HepG2 (cell line): ENCODE measurements around the gene LRP1B. TPM values are rescaled to one million over a fixed set of nuclear protein-coding genes. Genes with fewer than 3 reads are reported as not detected.

Source experiments
- ATAC-seq: fragments of 200-7000 bp; cut with Tn5 transposase; 3 replicates; pipeline ENCODE4 v1.9.1; 2020; ENCODE audit warnings: mild to moderate bottlenecking, moderate library complexity
- BruUV-seq: library from RNA; stranded (reverse); fragments of 400-500 nt; replicated peaks from 2 replicates; lab custom pipeline; 2021; lab: Mats Ljungman, UMichigan
- CTCF ChIA-PET: fragments of 300-600 bp; formaldehyde crosslinking; extraction: SDS; loops from one replicate; lab custom pipeline; 2021; ENCODE audit warnings: low total read pairs, inconsistent platforms, low intra/inter-chr PET ratio; lab: Yijun Ruan, JAX
- POLR2A ChIA-PET: fragments of 350-600 bp; sonication (Branson Sonifier 250); formaldehyde crosslinking; loops from one replicate; lab custom pipeline; 2020; ENCODE audit warnings: antibody characterized with exemption, inconsistent platforms; lab: Yijun Ruan, JAX
- DNase-seq: peaks from one replicate; pipeline ENCODE4 v3.0.0-alpha.2; 2015; ENCODE audit warnings: low spot score
- FAIRE-seq: peaks from 3 replicates; lab custom pipeline; 2011; peaks lifted over from hg19 to GRCh38; lab: Jason Lieb, UNC
- H2AFZ ChIP-seq: one replicate; pipeline ENCODE4 v1.6.1; 2011; ENCODE audit warnings: low read length, inconsistent platforms
- H3K27ac ChIP-seq: fragments of 300-600 bp; 3 replicates; pipeline ENCODE4 v1.8.0; 2011; ENCODE audit warnings: mixed run types, mild to moderate bottlenecking, mixed read lengths, low read length, inconsistent platforms; ENCODE audit not compliant: insufficient read depth; ENCODE audit errors: extremely low read length
- H3K27me3 ChIP-seq, 2 experiments: fragments of 200-600 bp in 1 of 2; 2 replicates in 1 of 2; 3 replicates in 1 of 2; pipeline versions ENCODE4 v1.6.0 to v1.8.0; 2011; ENCODE audit warnings: low read length in 2 of 2, mild to moderate bottlenecking in 2 of 2, moderate library complexity in 2 of 2, inconsistent platforms in 1 of 2; ENCODE audit not compliant: insufficient read depth in 2 of 2, control insufficient read depth in 1 of 2
- H3K36me3 ChIP-seq, 2 experiments: fragments of 200-600 bp in 1 of 2; replicated peaks in 1 of 2; 2 replicates in 1 of 2; 3 replicates in 1 of 2; pipeline versions ENCODE4 v1.5.1 to v1.8.0; 2011; ENCODE audit warnings: low read length in 2 of 2, inconsistent platforms in 1 of 2; ENCODE audit not compliant: insufficient read depth in 2 of 2, control insufficient read depth in 1 of 2
- H3K4me1 ChIP-seq: 2 replicates; pipeline ENCODE4 v1.5.1; 2012; ENCODE audit warnings: low read length, inconsistent platforms; ENCODE audit not compliant: insufficient read depth
- H3K4me2 ChIP-seq: 2 replicates; pipeline ENCODE4 v1.6.0; 2011; ENCODE audit warnings: low read depth, low read length, inconsistent platforms
- H3K4me3 ChIP-seq, 3 experiments: fragments of 200-600 bp in 1 of 3; sonication (generic), shearing (Covaris generic) in 1 of 3; replicated peaks in 1 of 3; 2 replicates each; pipeline ENCODE4 v1.5.1; 2011 to 2016; ENCODE audit warnings: low read length in 3 of 3, inconsistent platforms in 2 of 3, low read depth in 2 of 3, mild to moderate bottlenecking in 2 of 3, control low read depth in 1 of 3, mixed read lengths in 1 of 3; ENCODE audit not compliant: insufficient read depth in 1 of 3
- H3K79me2 ChIP-seq: one replicate; pipeline ENCODE4 v1.6.1; 2011; ENCODE audit warnings: low read length, inconsistent platforms; ENCODE audit not compliant: insufficient read depth
- H3K9ac ChIP-seq: 2 replicates; pipeline ENCODE4 v1.6.0; 2011; ENCODE audit warnings: mild to moderate bottlenecking, low read depth, low read length, inconsistent platforms; ENCODE audit not compliant: insufficient read depth
- H3K9me3 ChIP-seq: 2 replicates; pipeline ENCODE4 v1.5.1; 2012; ENCODE audit warnings: mild to moderate bottlenecking, low read length
- H4K20me1 ChIP-seq: 2 replicates; pipeline ENCODE4 v1.6.0; 2011; ENCODE audit warnings: inconsistent platforms, mild to moderate bottlenecking, low read length, moderate library complexity; ENCODE audit not compliant: insufficient read depth
- HHEX ChIP-seq: IDR thresholded peaks from 2 replicates; pipeline ENCODE4 v1.6.1; 2016; ENCODE audit warnings: control low read depth
- SCMH1 ChIP-seq: sonication (generic); formaldehyde crosslinking; IDR thresholded peaks from 2 replicates; pipeline ENCODE4 v1.9.0; 2021; ENCODE audit warnings: missing genetic modification reagents, mild to moderate bottlenecking, borderline replicate concordance
- SMARCE1 ChIP-seq: fragments of 450-650 bp; IDR thresholded peaks from 2 replicates; pipeline ENCODE4 v1.6.1; 2017; ENCODE audit warnings: borderline replicate concordance
- ZNF138 ChIP-seq: sonication (generic); formaldehyde crosslinking; IDR thresholded peaks from 2 replicates; pipeline ENCODE4 v1.5.0; 2020; ENCODE audit warnings: mild to moderate bottlenecking, low read depth, missing genetic modification reagents
- ZSCAN25 ChIP-seq: sonication (generic); formaldehyde crosslinking; IDR thresholded peaks from 2 replicates; pipeline ENCODE4 v1.8.0; 2022; ENCODE audit warnings: mild to moderate bottlenecking, missing genetic modification reagents
- WGBS: methylation state at CpG from one replicate; pipeline ENCODE4 v1.1.6; 2017; ENCODE audit warnings: low lambda C conversion rate; 5-methylcytosine and 5-hydroxymethylcytosine counted together
- in situ Hi-C: cut with HindIII; loops from 2 replicates; pipeline ENCODE4 v1.10.0; 2017; ENCODE audit warnings: low pct_unique_long_range_greater_than_20kb; ENCODE audit not compliant: extremely low pct_ligation_motif_present
- intact Hi-C: fragments of 100-400 bp; cut with micrococcal nuclease; formaldehyde crosslinking; loops from one replicate; pipeline ENCODE4 v1.10.0; 2022; ENCODE audit not compliant: unreplicated experiment
- polyA plus RNA-seq, 8 experiments: library from polyadenylated mRNA; depleted of rRNA in 3 of 8; stranded (reverse) in 7 of 8; unstranded in 1 of 8; fragments of >200 nt; fragmentation: Illumina TruSeq in 4 of 8; extraction: Trizol in 4 of 8; gene quantifications; 2 replicates each; pipeline versions ENCODE4 v1.2.1 to v1.2.3, GENCODE V29; 2011 to 2016; ENCODE audit warnings: low read depth in 4 of 8, missing spikeins in 1 of 8, mixed read lengths in 1 of 8; ENCODE audit not compliant: insufficient read depth in 1 of 8
- total RNA-seq, 5 experiments: library from RNA; depleted of rRNA; stranded (reverse); fragments of >200 nt; fragmentation: Illumina TruSeq; extraction: Trizol; gene quantifications; 2 replicates each; pipeline ENCODE4 v1.2.3, GENCODE V29; 2016; ENCODE audit warnings: low read depth in 1 of 5
- TF ChIP-seq, protein P1 (sequence below): sonication (generic); formaldehyde crosslinking; IDR thresholded peaks from 2 replicates; pipeline ENCODE4 v1.4.0; 2020; ENCODE audit warnings: mild to moderate bottlenecking, missing genetic modification reagents
- TF ChIP-seq, protein P2 (sequence below): sonication (generic); formaldehyde crosslinking; IDR thresholded peaks from 2 replicates; pipeline ENCODE4 v1.5.1; 2020; ENCODE audit warnings: mild to moderate bottlenecking, missing genetic modification reagents, borderline replicate concordance

LRP1B gene
- total and polyA plus RNA-seq, 2 of the 13 experiments (the other 11 are each of a cell fraction or from before 2014, with no cell fraction given), result 0.04 TPM; not detected in 1

DNA sequence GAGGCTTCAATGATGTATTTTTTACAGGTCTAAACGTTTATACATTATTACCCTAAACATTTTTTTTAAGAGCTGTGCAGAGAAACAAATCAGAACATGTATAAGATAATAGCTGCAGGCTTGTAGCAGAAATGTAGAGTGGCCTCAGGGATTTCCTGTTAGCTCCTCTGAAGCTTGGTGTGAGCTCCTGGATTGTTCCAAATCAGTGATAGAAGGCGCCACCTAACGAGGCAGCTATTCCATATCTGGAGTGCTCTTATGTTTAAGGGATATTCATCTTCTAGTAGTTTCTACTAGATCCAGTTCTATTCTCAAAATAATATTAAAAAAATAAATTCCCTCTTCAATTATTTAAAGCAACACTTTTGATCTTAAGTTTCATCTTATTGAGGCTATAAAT lies 93.1 kb downstream of the LRP1B start:
- H3K27me3 ChIP-seq, result no peaks in the 10 kb centered on the region
- POLR2A ChIA-PET, result no interaction called here
- H3K79me2 ChIP-seq, result no peaks in the 10 kb centered on the region
- TF ChIP-seq SMARCE1, result no peak
- TF ChIP-seq, protein P1, sequence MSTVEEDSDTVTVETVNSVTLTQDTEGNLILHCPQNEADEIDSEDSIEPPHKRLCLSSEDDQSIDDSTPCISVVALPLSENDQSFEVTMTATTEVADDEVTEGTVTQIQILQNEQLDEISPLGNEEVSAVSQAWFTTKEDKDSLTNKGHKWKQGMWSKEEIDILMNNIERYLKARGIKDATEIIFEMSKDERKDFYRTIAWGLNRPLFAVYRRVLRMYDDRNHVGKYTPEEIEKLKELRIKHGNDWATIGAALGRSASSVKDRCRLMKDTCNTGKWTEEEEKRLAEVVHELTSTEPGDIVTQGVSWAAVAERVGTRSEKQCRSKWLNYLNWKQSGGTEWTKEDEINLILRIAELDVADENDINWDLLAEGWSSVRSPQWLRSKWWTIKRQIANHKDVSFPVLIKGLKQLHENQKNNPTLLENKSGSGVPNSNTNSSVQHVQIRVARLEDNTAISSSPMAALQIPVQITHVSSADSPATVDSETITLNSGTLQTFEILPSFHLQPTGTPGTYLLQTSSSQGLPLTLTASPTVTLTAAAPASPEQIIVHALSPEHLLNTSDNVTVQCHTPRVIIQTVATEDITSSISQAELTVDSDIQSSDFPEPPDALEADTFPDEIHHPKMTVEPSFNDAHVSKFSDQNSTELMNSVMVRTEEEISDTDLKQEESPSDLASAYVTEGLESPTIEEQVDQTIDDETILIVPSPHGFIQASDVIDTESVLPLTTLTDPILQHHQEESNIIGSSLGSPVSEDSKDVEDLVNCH (CRISPR knock-in tag), result no peak
- TF ChIP-seq ZNF138 (CRISPR knock-in tag), result no peak
- TF ChIP-seq ZSCAN25 (CRISPR knock-in tag), result no peak
- TF ChIP-seq, protein P2, sequence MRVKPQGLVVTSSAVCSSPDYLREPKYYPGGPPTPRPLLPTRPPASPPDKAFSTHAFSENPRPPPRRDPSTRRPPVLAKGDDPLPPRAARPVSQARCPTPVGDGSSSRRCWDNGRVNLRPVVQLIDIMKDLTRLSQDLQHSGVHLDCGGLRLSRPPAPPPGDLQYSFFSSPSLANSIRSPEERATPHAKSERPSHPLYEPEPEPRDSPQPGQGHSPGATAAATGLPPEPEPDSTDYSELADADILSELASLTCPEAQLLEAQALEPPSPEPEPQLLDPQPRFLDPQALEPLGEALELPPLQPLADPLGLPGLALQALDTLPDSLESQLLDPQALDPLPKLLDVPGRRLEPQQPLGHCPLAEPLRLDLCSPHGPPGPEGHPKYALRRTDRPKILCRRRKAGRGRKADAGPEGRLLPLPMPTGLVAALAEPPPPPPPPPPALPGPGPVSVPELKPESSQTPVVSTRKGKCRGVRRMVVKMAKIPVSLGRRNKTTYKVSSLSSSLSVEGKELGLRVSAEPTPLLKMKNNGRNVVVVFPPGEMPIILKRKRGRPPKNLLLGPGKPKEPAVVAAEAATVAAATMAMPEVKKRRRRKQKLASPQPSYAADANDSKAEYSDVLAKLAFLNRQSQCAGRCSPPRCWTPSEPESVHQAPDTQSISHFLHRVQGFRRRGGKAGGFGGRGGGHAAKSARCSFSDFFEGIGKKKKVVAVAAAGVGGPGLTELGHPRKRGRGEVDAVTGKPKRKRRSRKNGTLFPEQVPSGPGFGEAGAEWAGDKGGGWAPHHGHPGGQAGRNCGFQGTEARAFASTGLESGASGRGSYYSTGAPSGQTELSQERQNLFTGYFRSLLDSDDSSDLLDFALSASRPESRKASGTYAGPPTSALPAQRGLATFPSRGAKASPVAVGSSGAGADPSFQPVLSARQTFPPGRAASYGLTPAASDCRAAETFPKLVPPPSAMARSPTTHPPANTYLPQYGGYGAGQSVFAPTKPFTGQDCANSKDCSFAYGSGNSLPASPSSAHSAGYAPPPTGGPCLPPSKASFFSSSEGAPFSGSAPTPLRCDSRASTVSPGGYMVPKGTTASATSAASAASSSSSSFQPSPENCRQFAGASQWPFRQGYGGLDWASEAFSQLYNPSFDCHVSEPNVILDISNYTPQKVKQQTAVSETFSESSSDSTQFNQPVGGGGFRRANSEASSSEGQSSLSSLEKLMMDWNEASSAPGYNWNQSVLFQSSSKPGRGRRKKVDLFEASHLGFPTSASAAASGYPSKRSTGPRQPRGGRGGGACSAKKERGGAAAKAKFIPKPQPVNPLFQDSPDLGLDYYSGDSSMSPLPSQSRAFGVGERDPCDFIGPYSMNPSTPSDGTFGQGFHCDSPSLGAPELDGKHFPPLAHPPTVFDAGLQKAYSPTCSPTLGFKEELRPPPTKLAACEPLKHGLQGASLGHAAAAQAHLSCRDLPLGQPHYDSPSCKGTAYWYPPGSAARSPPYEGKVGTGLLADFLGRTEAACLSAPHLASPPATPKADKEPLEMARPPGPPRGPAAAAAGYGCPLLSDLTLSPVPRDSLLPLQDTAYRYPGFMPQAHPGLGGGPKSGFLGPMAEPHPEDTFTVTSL, result no peak
- TF ChIP-seq HHEX (CRISPR knock-in tag), result no peak
- TF ChIP-seq SCMH1 (CRISPR knock-in tag), result no peak
- in situ Hi-C loops, result no loop called here
- FAIRE-seq, result no peak
- CTCF ChIA-PET, result no interaction called here
- H3K36me3 ChIP-seq, result no peaks in the 10 kb centered on the region
- no peaks in the 10 kb centered on the region for H3K9me3 ChIP-seq
- H3K4me3 ChIP-seq, result no peak overlapping the region
- no peak overlapping the region for H2AFZ ChIP-seq
- no TSS peak for BruUV-seq
- H3K4me2 ChIP-seq, result no peak overlapping the region
- no peak overlapping the region for H3K27ac ChIP-seq
- no peak for ATAC-seq
- intact Hi-C loops, result no loop called here
- no peaks in the 10 kb centered on the region for H3K4me1 ChIP-seq
- DNase-seq, result no peak
- 2% methylated on average over 3 of the region's 3 CpGs for WGBS
- no peak overlapping the region for H3K9ac ChIP-seq
- H4K20me1 ChIP-seq, result no peaks in the 10 kb centered on the region
